Measurements from ENCODE around the gene TMEM38B. TPM values are rescaled to one million over a fixed set of nuclear protein-coding genes. Genes with fewer than 3 reads are reported as not detected.

Gene TMEM38B
- polyA plus RNA-seq (2013, experiment 1 of 2), result 7.1 TPM
- polyA plus RNA-seq (2013, experiment 2 of 2), result 8.6 TPM

GRCh38 chr9:105694190-105694847 is at the start of gene TMEM38B:
TMEM38B (plus strand) TSS chr9:105694541; CDS start chr9:105694661, 120 bp downstream.
- peak; percentile 88 for DNase-seq
- Histone ChIP-seq H3K4me1 (ENCODE audit: control insufficient read depth, low read depth, low read length) (peaks cover 7% of the 10 kb centered on the region), H2BK120ac (ENCODE audit: low read depth, low read length) (no peak within 1 kb of the TSS), H2AK5ac (ENCODE audit: low read length) (no peak within 1 kb of the TSS), H3K9ac (ENCODE audit: low read length) (peak within 1 kb of the TSS; percentile 77), H3K4me3 (ENCODE audit: low read length) (peak within 1 kb of the TSS; percentile 85), H3K56ac (ENCODE audit: low read length) (peak within 1 kb of the TSS; percentile 92), H3K79me1 (ENCODE audit: low read length) (no peaks in the 10 kb centered on the region), H4K5ac (ENCODE audit: low read length) (no peak within 1 kb of the TSS), H2BK5ac (ENCODE audit: low read length) (no peak within 1 kb of the TSS), H3K4ac (ENCODE audit: low read depth, low read length) (no peak within 1 kb of the TSS), H3K27me3 (ENCODE audit: insufficient read depth, low read length, poor library complexity) (peaks cover 9% of the 10 kb centered on the region), H3K4me2 (ENCODE audit: low read length) (peak within 1 kb of the TSS; percentile 91), H3K23ac (ENCODE audit: low read length) (no peak within 1 kb of the TSS), H3K18ac (ENCODE audit: low read length) (peak within 1 kb of the TSS; percentile 77), H3K27ac (ENCODE audit: low read depth, low read length) (no peak within 1 kb of the TSS), H3K36me3 (ENCODE audit: control insufficient read depth, insufficient read depth, low read length) (no peaks in the 10 kb centered on the region), H3K79me2 (ENCODE audit: control insufficient read depth, insufficient read depth, low read length) (no peaks in the 10 kb centered on the region), H2BK15ac (replicated peaks; ENCODE audit: low read depth) (no peak within 1 kb of the TSS), H4K8ac (ENCODE audit: low read depth, low read length) (no peak within 1 kb of the TSS)
- WGBS (ENCODE audit: extremely low coverage, insufficient coverage, low lambda C conversion rate), result no CpG with 5 or more reads among the region's 65 CpGs

- Histone ChIP-seq H3K9ac (ENCODE audit: low read length) (no peak overlapping the region), H3K4me2 (ENCODE audit: low read length) (no peak overlapping the region), H3K79me2 (ENCODE audit: control insufficient read depth, insufficient read depth, low read length) (no peaks in the 10 kb centered on the region), H3K4me1 (ENCODE audit: control insufficient read depth, low read depth, low read length) (peaks cover 4% of the 10 kb centered on the region), H4K5ac (ENCODE audit: low read length) (no peak overlapping the region), H2AK5ac (ENCODE audit: low read length) (no peak overlapping the region), H2BK15ac (replicated peaks; ENCODE audit: low read depth) (no peak overlapping the region), H3K4me3 (ENCODE audit: low read length) (no peak overlapping the region), H3K56ac (ENCODE audit: low read length) (no peak overlapping the region), H3K36me3 (ENCODE audit: control insufficient read depth, insufficient read depth, low read length) (no peaks in the 10 kb centered on the region), H4K8ac (ENCODE audit: low read depth, low read length) (no peak overlapping the region), H3K27ac (ENCODE audit: low read depth, low read length) (no peak overlapping the region), H3K4ac (ENCODE audit: low read depth, low read length) (no peak overlapping the region), H3K79me1 (ENCODE audit: low read length) (no peaks in the 10 kb centered on the region), H3K27me3 (ENCODE audit: insufficient read depth, low read length, poor library complexity) (no peaks in the 10 kb centered on the region), H2BK5ac (ENCODE audit: low read length) (no peak overlapping the region), H3K18ac (ENCODE audit: low read length) (no peak overlapping the region), H2BK120ac (ENCODE audit: low read depth, low read length) (no peak overlapping the region), H3K23ac (ENCODE audit: low read length) (no peak overlapping the region)
- DNase-seq, result peak; percentile 17
- no CpG with 5 or more reads among the region's 7 CpGs for WGBS (ENCODE audit: extremely low coverage, insufficient coverage, low lambda C conversion rate)
Measured at GRCh38 chr9:105646879-105647594, 47.3 kb upstream of the TMEM38B start.

GRCh38 chr9:105647595-105648349 is 46.6 kb upstream of the TMEM38B start:
- Histone ChIP-seq H3K23ac (ENCODE audit: low read length) (no peak overlapping the region), H2BK15ac (replicated peaks; ENCODE audit: low read depth) (peak overlapping the region; percentile 39), H3K4me2 (ENCODE audit: low read length) (no peak overlapping the region), H3K79me2 (ENCODE audit: control insufficient read depth, insufficient read depth, low read length) (no peaks in the 10 kb centered on the region), H2BK5ac (ENCODE audit: low read length) (no peak overlapping the region), H3K27ac (ENCODE audit: low read depth, low read length) (no peak overlapping the region), H3K27me3 (ENCODE audit: insufficient read depth, low read length, poor library complexity) (no peaks in the 10 kb centered on the region), H4K8ac (ENCODE audit: low read depth, low read length) (no peak overlapping the region), H3K9ac (ENCODE audit: low read length) (no peak overlapping the region), H3K4me1 (ENCODE audit: control insufficient read depth, low read depth, low read length) (peaks cover 4% of the 10 kb centered on the region), H3K18ac (ENCODE audit: low read length) (no peak overlapping the region), H3K4ac (ENCODE audit: low read depth, low read length) (no peak overlapping the region), H3K79me1 (ENCODE audit: low read length) (no peaks in the 10 kb centered on the region), H2AK5ac (ENCODE audit: low read length) (no peak overlapping the region), H3K36me3 (ENCODE audit: control insufficient read depth, insufficient read depth, low read length) (no peaks in the 10 kb centered on the region), H2BK120ac (ENCODE audit: low read depth, low read length) (no peak overlapping the region), H4K5ac (ENCODE audit: low read length) (no peak overlapping the region), H3K4me3 (ENCODE audit: low read length) (no peak overlapping the region), H3K56ac (ENCODE audit: low read length) (peak overlapping the region; percentile 52)
- DNase-seq, result peak; percentile 79
- no CpG with 5 or more reads among the region's 12 CpGs for WGBS (ENCODE audit: extremely low coverage, insufficient coverage, low lambda C conversion rate)

- H2BK120ac ChIP-seq (ENCODE audit: low read depth, low read length), result no peak overlapping the region
- H3K18ac ChIP-seq (ENCODE audit: low read length), result no peak overlapping the region
- H3K4me3 ChIP-seq (ENCODE audit: low read length), result no peak overlapping the region
- no peak overlapping the region for H4K5ac ChIP-seq (ENCODE audit: low read length)
- DNase-seq, result peak; percentile 19
- no peak overlapping the region for H2BK5ac ChIP-seq (ENCODE audit: low read length)
- no peaks in the 10 kb centered on the region for H3K36me3 ChIP-seq (ENCODE audit: control insufficient read depth, insufficient read depth, low read length)
- no peak overlapping the region for H3K4me2 ChIP-seq (ENCODE audit: low read length)
- H3K23ac ChIP-seq (ENCODE audit: low read length), result no peak overlapping the region
- H3K79me2 ChIP-seq (ENCODE audit: control insufficient read depth, insufficient read depth, low read length), result no peaks in the 10 kb centered on the region
- no peak overlapping the region for H2BK15ac ChIP-seq (replicated peaks; ENCODE audit: low read depth)
- no peak overlapping the region for H3K27ac ChIP-seq (ENCODE audit: low read depth, low read length)
- H3K4me1 ChIP-seq (ENCODE audit: control insufficient read depth, low read depth, low read length), result peaks cover 2% of the 10 kb centered on the region
- no peak overlapping the region for H2AK5ac ChIP-seq (ENCODE audit: low read length)
- no peak overlapping the region for H3K56ac ChIP-seq (ENCODE audit: low read length)
- no peaks in the 10 kb centered on the region for H3K79me1 ChIP-seq (ENCODE audit: low read length)
- H3K9ac ChIP-seq (ENCODE audit: low read length), result no peak overlapping the region
- no peak overlapping the region for H3K4ac ChIP-seq (ENCODE audit: low read depth, low read length)
- no peak overlapping the region for H4K8ac ChIP-seq (ENCODE audit: low read depth, low read length)
- H3K27me3 ChIP-seq (ENCODE audit: insufficient read depth, low read length, poor library complexity), result peaks cover 10% of the 10 kb centered on the region
- no CpG with 5 or more reads among the region's 4 CpGs for WGBS (ENCODE audit: extremely low coverage, insufficient coverage, low lambda C conversion rate)
Measured at GRCh38 chr9:105651806-105652205, 42.5 kb upstream of the TMEM38B start.

GRCh38 chr9:105656131-105656921 is 38.0 kb upstream of the TMEM38B start:
- Histone ChIP-seq H3K4me2 (ENCODE audit: low read length) (peak overlapping the region; percentile 69), H2BK120ac (ENCODE audit: low read depth, low read length) (no peak overlapping the region), H2BK15ac (replicated peaks; ENCODE audit: low read depth) (no peak overlapping the region), H3K4me3 (ENCODE audit: low read length) (no peak overlapping the region), H4K5ac (ENCODE audit: low read length) (no peak overlapping the region), H2BK5ac (ENCODE audit: low read length) (no peak overlapping the region), H3K23ac (ENCODE audit: low read length) (no peak overlapping the region), H3K18ac (ENCODE audit: low read length) (no peak overlapping the region), H3K4ac (ENCODE audit: low read depth, low read length) (no peak overlapping the region), H3K79me1 (ENCODE audit: low read length) (no peaks in the 10 kb centered on the region), H3K27me3 (ENCODE audit: insufficient read depth, low read length, poor library complexity) (peaks cover 16% of the 10 kb centered on the region), H3K79me2 (ENCODE audit: control insufficient read depth, insufficient read depth, low read length) (no peaks in the 10 kb centered on the region), H4K8ac (ENCODE audit: low read depth, low read length) (no peak overlapping the region), H3K27ac (ENCODE audit: low read depth, low read length) (no peak overlapping the region), H3K9ac (ENCODE audit: low read length) (peak overlapping the region; percentile 48), H3K4me1 (ENCODE audit: control insufficient read depth, low read depth, low read length) (peaks cover 2% of the 10 kb centered on the region), H2AK5ac (ENCODE audit: low read length) (no peak overlapping the region), H3K56ac (ENCODE audit: low read length) (peak overlapping the region; percentile 66), H3K36me3 (ENCODE audit: control insufficient read depth, insufficient read depth, low read length) (no peaks in the 10 kb centered on the region)
- DNase-seq, result no peak
- WGBS (ENCODE audit: extremely low coverage, insufficient coverage, low lambda C conversion rate), result no CpG with 5 or more reads among the region's 75 CpGs
